CD4-positive, alpha-beta T cell treated with Interleukin-4 for 1 hour (primary cell): ENCODE data around the gene FER1L5.

ENCODE experiments used
- DNase-seq, 2 donors: peaks; one replicate each; pipeline ENCODE4 v3.0.0-alpha.2; 2020 to 2022

Gene FER1L5

GRCh38 chr2:96681540-96681939, 39.0 kb downstream of the FER1L5 start:
- no peak for DNase-seq

- DNase-seq: no peak
Measured at GRCh38 chr2:96683307-96683706, 40.7 kb downstream of the FER1L5 start.

- DNase-seq: no peak
Measured at GRCh38 chr2:96683972-96684820, 41.6 kb downstream of the FER1L5 start.

GRCh38 chr2:96684883-96685576, 42.5 kb downstream of the FER1L5 start:
- DNase-seq: no peak

GRCh38 chr2:96685577-96686459, 43.3 kb downstream of the FER1L5 start:
- DNase-seq: no peak

GRCh38 chr2:96687266-96687665, 44.7 kb downstream of the FER1L5 start:
- DNase-seq: no peak

- DNase-seq: no peak
Measured at GRCh38 chr2:96687711-96688640, 45.4 kb downstream of the FER1L5 start.

- DNase-seq: no peak
Measured at GRCh38 chr2:96688649-96689430, 46.3 kb downstream of the FER1L5 start.

GRCh38 chr2:96689431-96689991, 46.9 kb downstream of the FER1L5 start:
- no peak for DNase-seq

- no peak for DNase-seq
Measured at GRCh38 chr2:96690306-96691021, 47.9 kb downstream of the FER1L5 start.

- no peak for DNase-seq
Measured at GRCh38 chr2:96691022-96691612, 48.6 kb downstream of the FER1L5 start.

GRCh38 chr2:96692094-96692971, 49.8 kb downstream of the FER1L5 start:
- DNase-seq: no peak

GRCh38 chr2:96693286-96694200, 51.0 kb downstream of the FER1L5 start:
- no peak for DNase-seq

GRCh38 chr2:96694279-96694678, 51.7 kb downstream of the FER1L5 start:
- DNase-seq: no peak

- DNase-seq: no peak
Measured at GRCh38 chr2:96694816-96695455, 52.4 kb downstream of the FER1L5 start.

GRCh38 chr2:96695602-96696001, 53.0 kb downstream of the FER1L5 start:
- no peak for DNase-seq

GRCh38 chr2:96697476-96697875, 54.9 kb downstream of the FER1L5 start:
- no peak for DNase-seq
